Hepatocyte (in vitro differentiated cells): ENCODE results near the gene HSPB7.

Experiments used
- CTCF ChIP-seq: fragments of 200-600 bp; sonication (generic); IDR thresholded peaks from 2 replicates; pipeline ENCODE4 v1.5.1; 2016; ENCODE audit warnings: antibody characterized with exemption, mild to moderate bottlenecking; ENCODE audit not compliant: poor library complexity
- EZH2 ChIP-seq: fragments of 200-600 bp; sonication (generic); IDR thresholded peaks from 2 replicates; pipeline ENCODE4 v1.6.1; 2016; ENCODE audit warnings: antibody characterized with exemption, mild to moderate bottlenecking, borderline replicate concordance

GRCh38 chr1:16042096-16042495 is 24.3 kb upstream of the HSPB7 start:
- no peak for TF ChIP-seq CTCF
- no peak for TF ChIP-seq EZH2
